Tibial nerve (tissue), 4 donors: ENCODE results near the gene NDUFB6.

Experiments
- CTCF ChIP-seq, 5 experiments: fragments of 200-600 bp in 3 of 5; fragments of 450-650 bp in 2 of 5; sonication (generic) in 3 of 5; IDR thresholded peaks; one replicate each; pipeline ENCODE4 v1.5.1; 2016 to 2019; ENCODE audit warnings: antibody characterized with exemption in 5 of 5, mild to moderate bottlenecking in 3 of 5, moderate library complexity in 2 of 5
- EP300 ChIP-seq, 2 donors: sonication (generic); formaldehyde crosslinking; IDR thresholded peaks; one replicate each; pipeline ENCODE4 v1.6.1; 2017; ENCODE audit warnings: antibody characterized with exemption in 2 of 2, mild to moderate bottlenecking in 1 of 2
- POLR2A ChIP-seq, 2 donors: fragments of 450-650 bp; IDR thresholded peaks; one replicate each; pipeline ENCODE4 v1.6.1; 2017; ENCODE audit warnings: antibody characterized with exemption in 2 of 2, mild to moderate bottlenecking in 2 of 2, moderate library complexity in 2 of 2

GRCh38 chr9:32526707-32527048, 46.3 kb downstream of the NDUFB6 start:
- TF ChIP-seq CTCF (IDR thresholded peaks at IDR 0.05) = no peak
- no peak for TF ChIP-seq POLR2A (IDR thresholded peaks at IDR 0.05)
- no peak for TF ChIP-seq EP300 (IDR thresholded peaks at IDR 0.05)
